ENCODE measurements around the gene BTN3A1. TPM values are rescaled to one million over a fixed set of nuclear protein-coding genes. Genes with fewer than 3 reads are reported as not detected.

BTN3A1 gene
- 11.5 and 14.2 TPM in 2 replicates for total RNA-seq

GRCh38 chr6:26401987-26402658 lies at the start of gene BTN3A1:
Gene BTN3A1, plus strand, starts transcription at chr6:26402275. Its CDS starts 3,289 bp downstream, at chr6:26405564.

GRCh38 chr6:26457806-26458688 lies 56.0 kb downstream of the BTN3A1 start, which contains the start of gene BTN2A1:
Gene BTN2A1, plus strand, starts transcription at chr6:26457955. Its CDS starts 682 bp downstream, at chr6:26458637.

Other genes with a start within 250 kb of the BTN3A1 start
- gene BTN3A2, start 37.1 kb upstream of the BTN3A1 start, total RNA-seq = 21.6 and 24.9 TPM in 2 replicates
- gene BTN2A2, start 19.2 kb upstream of the BTN3A1 start, total RNA-seq = 2.1 and 3.8 TPM in 2 replicates
- gene BTN3A3, start 38.2 kb downstream of the BTN3A1 start, total RNA-seq = 28.7 and 29.7 TPM in 2 replicates
- 5.2 and 6.8 TPM in 2 replicates for gene BTN2A1, start 55.7 kb downstream of the BTN3A1 start, total RNA-seq
- not detected in 2 replicates for gene BTN1A1, start 98.0 kb downstream of the BTN3A1 start, total RNA-seq
- 33.6 and 42.6 TPM in 2 replicates for gene HMGN4, start 136.1 kb downstream of the BTN3A1 start, total RNA-seq
- 8.1 and 11.7 TPM in 2 replicates for gene ABT1, start 194.7 kb downstream of the BTN3A1 start, total RNA-seq